ENCODE results near the gene ZNF615.
"Not testable (repeated sequence)": the region's sequence is repeated elsewhere in the genome, so short reads cannot be mapped to it uniquely, and the experiment has no call there.

The ZNF615 gene

DNA sequence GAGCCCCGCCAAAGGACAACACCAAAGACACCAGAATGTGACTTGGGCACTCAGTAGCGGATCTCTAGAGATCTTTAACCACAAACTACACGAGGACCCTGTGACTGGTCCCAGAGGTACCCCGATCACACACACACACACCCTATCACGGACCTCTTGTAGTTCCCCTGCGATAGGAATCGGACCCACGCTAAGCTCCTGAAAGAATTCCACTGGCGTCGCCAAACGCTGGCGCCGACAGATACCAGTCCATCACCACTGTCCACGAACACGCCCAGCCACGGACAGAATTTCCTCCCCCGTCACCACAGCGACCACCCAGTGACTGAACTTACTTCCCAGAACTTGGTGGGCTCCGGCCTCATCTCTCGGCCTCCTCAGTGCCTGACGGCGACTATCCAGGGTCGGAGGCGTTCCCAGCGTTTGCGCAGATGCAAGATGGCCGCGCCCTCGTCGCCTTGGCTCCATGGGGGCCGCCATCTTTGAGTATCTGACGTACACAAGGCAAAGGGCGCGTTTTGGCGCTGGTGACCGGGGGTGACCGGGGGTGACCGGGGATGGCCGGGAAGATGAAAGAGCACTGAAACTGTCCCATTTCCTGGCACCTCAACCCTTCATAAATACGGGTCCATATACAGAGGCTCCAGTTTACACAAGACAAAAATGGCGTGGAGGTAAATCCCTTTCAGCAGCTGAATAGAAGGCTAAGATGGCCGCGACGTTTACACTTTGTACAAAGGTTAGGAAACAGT lies at the start of gene ZNF615:
Gene ZNF615, minus strand, starts transcription at position 406 of the 752 bp plus-strand sequence. CDS start 4,500 bp downstream, outside the sequence.
- Mint-ChIP-seq H3K9me3 (peaks cover 20% of the 10 kb centered on the region), H3K27ac (peak within 1 kb of the TSS; percentile 94), H3K4me3 (peak within 1 kb of the TSS; percentile 95), H3K4me1 (ENCODE audit: low read depth) (peaks cover 25% of the 10 kb centered on the region), H3K27me3 (no peaks in the 10 kb centered on the region), H3K36me3 (ENCODE audit: low read depth) (peaks cover 78% of the 10 kb centered on the region)

- H3K36me3 Mint-ChIP-seq (ENCODE audit: low read depth) = peaks cover 85% of the 10 kb centered on the region
These were observed 48.5 kb upstream of the ZNF615 start for GRCh38 chr19:52056480-52056879.

DNA sequence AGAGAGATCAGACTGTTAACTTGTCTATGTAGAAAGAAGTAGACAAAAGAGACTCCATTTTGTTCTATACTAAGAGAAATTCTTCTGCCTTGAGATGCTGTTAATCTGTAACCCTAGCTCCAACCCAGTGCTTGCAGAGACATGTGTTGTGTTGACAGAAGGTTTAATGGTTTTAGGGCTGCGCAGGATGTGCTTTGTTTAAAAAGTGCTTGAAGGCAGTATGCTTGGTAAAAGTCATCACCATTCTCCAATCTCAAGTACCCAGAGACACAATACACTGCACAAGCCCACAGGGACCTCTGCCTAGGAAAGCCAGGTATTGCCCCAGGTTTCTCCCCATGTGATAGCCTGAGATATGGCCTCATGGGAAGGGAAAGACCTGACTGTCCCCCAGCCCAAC lies 43.7 kb upstream of the ZNF615 start:
- Mint-ChIP-seq H3K36me3 (ENCODE audit: low read depth) (peaks cover 84% of the 10 kb centered on the region), H3K4me1 (ENCODE audit: low read depth) (peaks cover 30% of the 10 kb centered on the region), H3K9me3 (peaks cover 48% of the 10 kb centered on the region)
- not testable (repeated sequence) for H3K27ac Mint-ChIP-seq, H3K27me3 Mint-ChIP-seq, H3K4me3 Mint-ChIP-seq

More at GRCh38 chr19:52056480-52056879, 48.5 kb upstream of the ZNF615 start:
- not testable (repeated sequence) for H3K27me3 Mint-ChIP-seq; H3K4me1 Mint-ChIP-seq (ENCODE audit: low read depth); H3K4me3 Mint-ChIP-seq; H3K27ac Mint-ChIP-seq
- H3K9me3 Mint-ChIP-seq = peaks cover 54% of the 10 kb centered on the region

DNA sequence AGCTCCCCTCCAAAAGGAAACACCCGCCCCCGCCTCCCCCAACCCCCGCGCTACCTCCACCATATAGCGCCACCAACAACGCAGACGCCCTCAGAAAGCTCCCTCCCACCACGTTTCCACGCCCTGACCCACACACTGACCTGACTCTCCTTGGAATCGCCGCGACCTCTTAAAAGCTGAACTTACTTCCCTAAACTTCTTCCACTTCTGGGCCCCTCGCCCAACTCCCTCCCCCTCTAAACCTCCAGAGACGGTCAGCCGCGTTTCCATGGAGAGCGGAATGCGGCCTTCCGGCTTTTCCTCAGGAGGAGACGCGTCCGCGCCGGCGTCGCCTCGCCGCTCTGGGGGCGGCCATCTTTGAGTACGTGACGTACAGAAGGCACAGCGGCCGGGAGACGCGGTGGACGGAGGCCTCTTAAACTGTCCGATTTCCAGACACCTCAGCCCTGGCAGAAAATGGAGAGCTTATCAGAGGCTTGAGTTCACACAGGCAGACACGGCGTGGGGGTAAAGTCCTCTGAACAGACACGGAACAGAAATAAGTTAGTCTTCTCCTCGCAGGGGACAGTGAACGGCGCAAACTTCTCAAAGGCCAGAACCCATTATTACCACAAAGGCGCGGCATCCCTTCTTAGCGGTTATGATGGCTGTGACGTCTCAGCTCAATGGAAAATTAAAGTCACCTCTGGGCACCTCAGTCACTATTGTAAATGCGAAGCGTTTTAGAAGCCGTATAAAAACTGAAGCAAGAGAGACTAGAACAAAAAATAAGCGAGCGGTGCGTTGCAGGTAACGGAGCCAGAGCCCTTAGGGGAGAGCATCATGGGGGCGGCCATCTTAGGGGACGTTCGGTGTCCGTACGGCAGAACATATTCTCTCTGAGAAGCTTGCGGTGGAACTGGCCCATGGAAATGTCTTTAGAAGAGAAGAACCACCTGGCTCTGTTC lies 40.8 kb upstream of the ZNF615 start, which contains the start of gene ZNF432:
Gene ZNF432, minus strand, starts transcription at position 284 of the 947 bp plus-strand sequence. CDS start 1,970 bp downstream, outside the sequence.
- Mint-ChIP-seq H3K4me1 (ENCODE audit: low read depth) (peaks cover 33% of the 10 kb centered on the region), H3K9me3 (peaks cover 48% of the 10 kb centered on the region), H3K36me3 (ENCODE audit: low read depth) (peaks cover 81% of the 10 kb centered on the region), H3K27ac (peak within 1 kb of the TSS; percentile 98), H3K4me3 (peak within 1 kb of the TSS; percentile 88), H3K27me3 (no peaks in the 10 kb centered on the region)

DNA sequence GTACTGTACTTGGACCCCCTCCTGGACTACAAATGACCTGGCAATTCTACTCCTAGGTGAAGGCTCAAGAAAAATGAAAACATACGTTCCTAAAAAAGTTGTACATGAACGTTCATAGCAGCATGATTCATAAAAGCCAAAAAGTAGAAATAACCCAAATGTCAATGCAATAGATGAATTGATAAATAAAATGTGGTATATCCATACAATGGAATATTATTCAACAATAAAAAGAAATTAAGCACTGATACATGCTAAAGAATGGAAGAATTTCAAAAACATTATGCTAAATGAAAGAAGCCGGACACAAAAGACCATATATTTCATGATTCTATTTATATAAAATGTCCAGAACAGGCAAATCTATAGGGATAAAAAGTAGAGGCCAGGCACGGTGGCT lies 31.2 kb upstream of the ZNF615 start:
- Mint-ChIP-seq H3K27ac (no peak overlapping the region), H3K4me3 (no peak overlapping the region), H3K9me3 (peaks cover 56% of the 10 kb centered on the region), H3K27me3 (no peaks in the 10 kb centered on the region), H3K4me1 (ENCODE audit: low read depth) (no peaks in the 10 kb centered on the region), H3K36me3 (ENCODE audit: low read depth) (peaks cover 96% of the 10 kb centered on the region)

DNA sequence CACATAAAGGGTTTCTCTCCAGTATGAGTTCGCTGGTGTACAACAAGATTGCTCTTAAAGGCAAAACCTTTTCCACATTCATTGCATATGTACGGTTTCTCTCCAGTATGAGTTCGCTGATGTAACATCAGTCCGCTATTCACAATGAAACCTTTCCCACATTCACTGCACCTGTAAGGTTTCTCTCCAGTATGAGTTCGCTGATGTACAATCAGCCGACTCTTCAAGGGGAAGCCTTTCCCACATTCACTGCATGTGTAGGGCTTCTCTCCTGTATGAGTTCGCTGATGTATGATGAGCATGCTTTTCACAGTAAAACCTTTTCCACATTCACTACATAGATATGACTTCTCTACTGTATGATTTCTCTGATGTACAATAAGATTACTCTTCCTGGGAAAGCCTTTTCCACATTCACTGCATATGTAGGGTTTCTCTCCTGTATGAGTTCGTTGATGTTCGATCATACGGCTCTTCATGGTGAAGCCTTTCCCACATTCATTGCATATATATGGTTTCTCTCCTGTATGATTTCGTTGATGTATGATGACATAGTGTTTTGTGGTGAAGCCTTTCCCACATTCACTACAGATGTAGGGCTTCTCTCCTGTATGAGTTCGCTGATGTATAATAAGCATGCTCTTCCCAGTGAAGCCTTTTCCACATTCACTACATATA lies 26.2 kb upstream of the ZNF615 start:
- Mint-ChIP-seq H3K9me3 (peaks cover 61% of the 10 kb centered on the region), H3K27me3 (no peaks in the 10 kb centered on the region), H3K27ac (no peak overlapping the region), H3K36me3 (ENCODE audit: low read depth) (peaks cover 90% of the 10 kb centered on the region), H3K4me3 (no peak overlapping the region), H3K4me1 (ENCODE audit: low read depth) (peaks cover 3% of the 10 kb centered on the region)

DNA sequence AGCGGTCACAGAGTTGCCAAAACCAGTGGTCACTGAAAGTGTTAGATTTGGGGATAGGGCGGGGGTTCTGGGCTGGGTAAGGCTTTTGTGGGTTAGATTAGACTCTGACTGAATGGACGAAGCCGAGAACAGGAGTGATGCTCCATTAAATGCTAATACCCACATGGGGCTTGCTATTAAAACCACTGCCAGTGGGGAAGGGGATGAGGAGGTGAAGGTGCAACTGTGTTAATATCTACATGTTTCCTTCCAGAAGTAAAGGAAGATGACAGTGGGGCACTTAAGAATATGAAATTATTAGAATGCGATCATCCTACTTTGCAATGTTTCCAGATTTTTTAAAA lies 20.7 kb upstream of the ZNF615 start:
- Mint-ChIP-seq H3K27me3 (no peaks in the 10 kb centered on the region), H3K4me1 (ENCODE audit: low read depth) (peaks cover 21% of the 10 kb centered on the region), H3K36me3 (ENCODE audit: low read depth) (peaks cover 88% of the 10 kb centered on the region), H3K4me3 (peak overlapping the region; percentile 93), H3K9me3 (peaks cover 45% of the 10 kb centered on the region), H3K27ac (peak overlapping the region; percentile 95)

GRCh38 chr19:52028027-52028779 lies 20.2 kb upstream of the ZNF615 start, which contains the start of gene ZNF614:
Gene ZNF614 (minus strand): TSS chr19:52028379. CDS start chr19:52025745, 2,634 bp downstream.
- Mint-ChIP-seq H3K4me1 (ENCODE audit: low read depth) (peaks cover 21% of the 10 kb centered on the region), H3K4me3 (peak within 1 kb of the TSS; percentile 93), H3K27ac (peak within 1 kb of the TSS; percentile 95), H3K27me3 (no peaks in the 10 kb centered on the region), H3K9me3 (peaks cover 46% of the 10 kb centered on the region), H3K36me3 (ENCODE audit: low read depth) (peaks cover 88% of the 10 kb centered on the region)

GRCh38 chr19:52026255-52026990 lies 18.4 kb upstream of the ZNF615 start:
- Mint-ChIP-seq H3K36me3 (ENCODE audit: low read depth) (peaks cover 89% of the 10 kb centered on the region), H3K4me3 (peak overlapping the region; percentile 93), H3K9me3 (peaks cover 44% of the 10 kb centered on the region), H3K4me1 (ENCODE audit: low read depth) (peaks cover 21% of the 10 kb centered on the region)
- not testable (repeated sequence) for H3K27ac Mint-ChIP-seq, H3K27me3 Mint-ChIP-seq

- H3K4me3 Mint-ChIP-seq, H3K27ac Mint-ChIP-seq, H3K27me3 Mint-ChIP-seq: not testable (repeated sequence)
- H3K9me3 Mint-ChIP-seq = peaks cover 49% of the 10 kb centered on the region
- peaks cover 18% of the 10 kb centered on the region for H3K4me1 Mint-ChIP-seq (ENCODE audit: low read depth)
- H3K36me3 Mint-ChIP-seq (ENCODE audit: low read depth) = peaks cover 90% of the 10 kb centered on the region
These were observed 16.5 kb upstream of the ZNF615 start for GRCh38 chr19:52024478-52024877.

GRCh38 chr19:52022193-52022592 lies 14.2 kb upstream of the ZNF615 start:
- no peak overlapping the region for H3K27ac Mint-ChIP-seq
- peaks cover 4% of the 10 kb centered on the region for H3K4me1 Mint-ChIP-seq (ENCODE audit: low read depth)
- H3K36me3 Mint-ChIP-seq (ENCODE audit: low read depth) = peaks cover 97% of the 10 kb centered on the region
- peaks cover 64% of the 10 kb centered on the region for H3K9me3 Mint-ChIP-seq
- no peak overlapping the region for H3K4me3 Mint-ChIP-seq
- H3K27me3 Mint-ChIP-seq = no peaks in the 10 kb centered on the region

- Mint-ChIP-seq H3K9me3 (peaks cover 71% of the 10 kb centered on the region), H3K36me3 (ENCODE audit: low read depth) (peaks cover 97% of the 10 kb centered on the region), H3K4me1 (ENCODE audit: low read depth) (no peaks in the 10 kb centered on the region), H3K27me3 (no peaks in the 10 kb centered on the region), H3K4me3 (no peak overlapping the region), H3K27ac (no peak overlapping the region)
These were observed 12.5 kb upstream of the ZNF615 start for GRCh38 chr19:52020506-52020905.

GRCh38 chr19:52010674-52011073 lies 2.7 kb upstream of the ZNF615 start:
- H3K9me3 Mint-ChIP-seq = peaks cover 18% of the 10 kb centered on the region
- no peak overlapping the region for H3K27ac Mint-ChIP-seq
- peaks cover 25% of the 10 kb centered on the region for H3K4me1 Mint-ChIP-seq (ENCODE audit: low read depth)
- H3K27me3 Mint-ChIP-seq = no peaks in the 10 kb centered on the region
- no peak overlapping the region for H3K4me3 Mint-ChIP-seq
- peaks cover 79% of the 10 kb centered on the region for H3K36me3 Mint-ChIP-seq (ENCODE audit: low read depth)
